Hematopoietic multipotent progenitor cell treated with erythropoietin and hydrocortisone succinate and interleukin-3 and kit ligand, for 17 days (in vitro differentiated cells): Measurements from ENCODE around the gene LY6G6F.

Experiments used
- DNase-seq: peaks from one replicate; pipeline ENCODE4 v3.0.0-alpha.2; 2015; ENCODE audit warnings: low spot score

The LY6G6F gene, protein sequence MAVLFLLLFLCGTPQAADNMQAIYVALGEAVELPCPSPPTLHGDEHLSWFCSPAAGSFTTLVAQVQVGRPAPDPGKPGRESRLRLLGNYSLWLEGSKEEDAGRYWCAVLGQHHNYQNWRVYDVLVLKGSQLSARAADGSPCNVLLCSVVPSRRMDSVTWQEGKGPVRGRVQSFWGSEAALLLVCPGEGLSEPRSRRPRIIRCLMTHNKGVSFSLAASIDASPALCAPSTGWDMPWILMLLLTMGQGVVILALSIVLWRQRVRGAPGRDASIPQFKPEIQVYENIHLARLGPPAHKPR

DNA sequence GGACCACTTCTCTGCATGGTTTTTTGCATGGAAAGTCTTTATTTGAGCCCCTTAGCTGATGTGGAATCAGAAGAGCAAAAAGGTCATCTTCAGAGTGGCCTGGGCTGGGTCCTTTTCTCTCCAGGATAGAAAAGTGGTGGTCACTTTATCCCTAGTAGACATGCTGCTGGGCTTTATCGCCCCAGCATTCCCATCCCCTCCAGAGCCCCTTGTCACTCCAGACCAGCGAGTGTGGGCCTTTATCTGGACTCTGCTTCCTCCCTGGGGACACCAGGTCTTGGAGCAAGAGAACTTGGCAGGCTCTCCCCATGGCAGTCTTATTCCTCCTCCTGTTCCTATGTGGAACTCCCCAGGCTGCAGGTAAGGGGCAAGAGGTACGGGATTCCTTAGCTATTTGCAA, at the start of gene LY6G6F:
LY6G6F (plus strand) TSS at position 268 of the 400 bp plus-strand sequence; CDS start at position 309, 41 bp downstream.
- DNase-seq, result no peak

DNA sequence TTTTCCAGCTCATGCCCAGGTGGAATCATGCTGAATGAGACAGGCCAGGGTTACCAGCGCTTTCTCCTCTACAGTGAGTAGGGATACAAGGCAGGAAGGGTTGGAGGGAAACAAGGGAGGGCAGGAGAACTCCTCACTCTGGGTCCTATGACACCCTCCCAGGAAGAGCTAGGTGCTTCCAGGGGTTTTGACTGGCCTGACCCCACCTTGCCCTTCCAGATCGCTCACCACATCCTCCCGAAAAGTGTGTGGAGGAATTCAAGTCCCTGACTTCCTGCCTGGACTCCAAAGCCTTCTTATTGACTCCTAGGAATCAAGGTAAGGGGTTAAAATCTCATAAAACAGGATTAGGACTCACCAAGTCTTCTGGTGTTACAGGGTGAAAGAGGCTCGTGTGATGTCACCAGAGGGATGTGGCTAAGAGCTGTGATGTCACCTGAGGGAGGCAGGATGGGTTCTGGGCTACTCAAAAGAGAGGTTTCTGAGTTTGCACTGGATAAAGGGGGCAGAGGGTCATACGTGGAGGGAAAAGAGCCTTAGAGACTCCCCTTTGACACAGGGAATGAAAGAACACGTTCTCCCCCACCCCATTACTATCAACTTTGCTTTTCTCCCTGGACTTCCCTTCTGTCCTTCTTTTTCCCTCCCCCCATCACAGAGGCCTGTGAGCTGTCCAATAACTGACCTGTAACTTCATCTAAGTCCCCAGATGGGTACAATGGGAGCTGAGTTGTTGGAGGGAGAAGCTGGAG, 49.1 kb upstream of the LY6G6F start:
- no peak for DNase-seq

DNA sequence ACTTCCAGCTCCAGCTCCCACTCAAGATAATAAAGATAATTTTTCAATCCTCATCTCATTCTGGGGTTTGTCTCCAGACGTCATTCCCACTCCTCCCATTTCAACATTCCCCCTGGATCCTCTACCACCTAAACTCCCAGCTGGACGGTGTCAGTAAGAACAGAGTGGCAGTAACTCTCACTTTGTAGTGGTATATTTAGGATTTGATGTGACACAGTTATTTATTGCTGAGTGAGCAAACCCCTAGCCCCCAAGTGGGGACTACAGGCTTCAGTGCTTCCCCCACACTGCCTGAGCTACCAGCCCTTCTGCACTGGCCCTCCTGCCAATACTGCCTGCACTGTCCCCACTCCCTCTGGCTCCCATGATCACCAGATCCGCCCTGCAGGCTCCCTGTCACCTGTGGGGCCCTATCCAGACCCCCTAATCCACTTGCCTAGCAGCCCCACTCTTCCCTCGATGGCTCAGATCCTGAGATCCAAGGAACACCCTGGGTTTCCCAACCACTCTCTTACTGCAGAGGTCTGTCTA, 48.4 kb upstream of the LY6G6F start:
- no peak for DNase-seq

DNA sequence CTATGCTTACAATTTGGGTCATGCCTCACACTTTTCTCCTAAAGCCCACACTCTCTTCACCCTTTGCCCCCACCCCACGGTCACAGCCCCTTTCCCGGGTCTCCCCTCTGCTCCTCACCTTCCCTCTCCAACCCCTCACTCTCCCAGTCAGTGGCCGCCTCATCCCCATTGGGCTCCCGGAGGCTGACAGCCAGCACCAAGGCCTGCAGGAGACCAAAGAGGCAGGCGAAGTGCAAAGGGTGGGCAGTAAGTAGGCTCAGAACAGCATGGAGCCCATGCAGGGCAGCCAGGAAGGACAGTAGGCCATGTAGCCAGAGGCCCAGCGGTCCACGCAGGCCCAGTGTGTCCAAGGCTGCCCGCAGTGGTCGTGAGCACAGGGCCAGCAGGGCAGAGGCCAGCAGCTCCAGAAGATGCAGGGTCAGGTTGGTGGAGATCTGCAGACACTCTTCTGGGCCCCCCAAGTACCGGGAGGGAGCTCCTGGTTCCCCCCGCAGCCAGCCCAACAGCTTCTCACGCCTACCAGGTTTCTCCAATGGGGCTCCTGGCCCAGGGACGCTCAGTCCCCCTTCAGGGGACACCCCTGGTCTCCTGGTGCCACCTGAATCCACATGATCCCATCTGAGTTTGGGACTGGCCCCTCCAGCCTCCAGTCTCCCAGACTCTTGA, 47.5 kb upstream of the LY6G6F start:
- DNase-seq, result no peak

DNA sequence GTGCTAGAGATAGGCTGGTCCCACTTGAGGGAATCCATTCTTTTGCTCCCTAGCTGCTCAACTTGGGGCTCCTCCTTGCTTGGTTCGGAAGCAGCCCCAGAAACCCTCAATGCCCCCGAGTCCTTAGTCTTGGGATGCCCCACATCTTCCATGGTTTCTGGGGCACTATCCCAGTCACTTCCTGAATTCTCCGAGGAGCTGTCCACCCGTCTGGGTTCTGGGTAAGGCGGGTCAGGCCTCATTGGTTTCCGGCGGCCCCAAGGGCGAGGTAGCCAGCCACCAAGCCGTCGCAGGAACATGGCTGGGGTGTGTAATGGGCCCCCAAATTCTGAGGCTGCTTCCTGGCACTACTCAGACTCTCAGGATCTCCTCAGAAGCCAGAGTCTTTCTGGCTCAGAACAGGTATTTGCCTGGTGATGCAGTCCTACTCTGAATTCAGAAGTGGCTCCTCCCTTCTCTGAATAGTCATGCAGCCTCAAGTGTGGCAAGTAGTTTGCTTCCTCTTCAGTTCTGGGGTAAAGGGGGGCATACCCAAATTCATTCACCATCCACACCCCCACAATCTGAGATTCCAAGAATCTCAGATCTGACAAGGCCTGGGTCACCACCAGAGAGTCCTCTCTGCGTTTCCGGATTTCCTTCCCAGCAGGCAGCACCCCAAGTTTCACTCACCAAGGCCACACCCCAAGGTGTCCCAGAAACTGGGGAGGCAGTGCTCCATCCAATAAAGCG, 46.9 kb upstream of the LY6G6F start:
- peak; percentile 53 for DNase-seq

DNA sequence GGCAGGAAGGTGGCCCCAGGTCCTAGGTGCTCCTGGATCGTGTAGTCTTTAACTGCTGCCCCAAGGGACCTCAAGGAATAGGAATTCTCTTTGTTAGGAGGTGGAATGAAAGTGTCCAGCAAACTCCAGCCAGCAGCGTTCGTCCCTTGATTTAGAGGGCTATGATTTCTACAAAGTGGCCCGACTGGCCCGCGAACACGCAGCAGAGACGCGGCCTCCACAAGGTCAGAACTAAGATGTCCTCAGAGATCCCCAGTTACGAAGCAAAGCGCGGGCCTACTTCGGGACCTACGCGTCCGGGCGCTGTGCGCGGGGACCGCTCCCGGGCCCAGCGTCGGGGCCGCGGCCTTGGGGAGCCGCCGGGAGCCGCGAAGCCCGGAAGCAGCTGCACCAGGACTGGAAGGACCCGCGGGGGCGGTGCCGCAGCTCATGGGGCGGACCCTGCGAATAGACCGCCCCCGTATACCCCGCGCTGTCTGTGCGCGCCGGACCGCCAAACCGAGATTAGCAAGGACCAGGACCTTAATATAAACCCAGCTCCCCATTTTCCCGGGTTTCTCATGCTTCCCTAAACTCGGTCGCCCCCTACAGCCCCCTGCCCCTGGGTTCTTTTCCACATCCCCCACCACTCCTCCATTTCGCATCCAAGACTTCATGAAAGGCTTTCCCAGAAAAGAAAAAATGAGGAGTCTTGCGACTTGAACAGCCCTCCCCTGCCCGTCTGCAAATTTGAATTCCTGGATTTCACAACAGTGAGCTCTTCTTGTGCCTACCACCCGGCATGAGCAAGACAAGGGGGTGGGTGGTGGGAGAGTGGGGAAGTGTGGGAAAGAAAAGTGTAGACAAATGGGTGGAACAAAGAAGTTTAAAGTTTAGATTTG, 46.0 kb upstream of the LY6G6F start, which contains the start of gene C6orf47:
C6orf47 (minus strand) TSS at position 398 of the 881 bp plus-strand sequence. CDS start 831 bp downstream, outside the sequence.
- peak; percentile 73 for DNase-seq

DNA sequence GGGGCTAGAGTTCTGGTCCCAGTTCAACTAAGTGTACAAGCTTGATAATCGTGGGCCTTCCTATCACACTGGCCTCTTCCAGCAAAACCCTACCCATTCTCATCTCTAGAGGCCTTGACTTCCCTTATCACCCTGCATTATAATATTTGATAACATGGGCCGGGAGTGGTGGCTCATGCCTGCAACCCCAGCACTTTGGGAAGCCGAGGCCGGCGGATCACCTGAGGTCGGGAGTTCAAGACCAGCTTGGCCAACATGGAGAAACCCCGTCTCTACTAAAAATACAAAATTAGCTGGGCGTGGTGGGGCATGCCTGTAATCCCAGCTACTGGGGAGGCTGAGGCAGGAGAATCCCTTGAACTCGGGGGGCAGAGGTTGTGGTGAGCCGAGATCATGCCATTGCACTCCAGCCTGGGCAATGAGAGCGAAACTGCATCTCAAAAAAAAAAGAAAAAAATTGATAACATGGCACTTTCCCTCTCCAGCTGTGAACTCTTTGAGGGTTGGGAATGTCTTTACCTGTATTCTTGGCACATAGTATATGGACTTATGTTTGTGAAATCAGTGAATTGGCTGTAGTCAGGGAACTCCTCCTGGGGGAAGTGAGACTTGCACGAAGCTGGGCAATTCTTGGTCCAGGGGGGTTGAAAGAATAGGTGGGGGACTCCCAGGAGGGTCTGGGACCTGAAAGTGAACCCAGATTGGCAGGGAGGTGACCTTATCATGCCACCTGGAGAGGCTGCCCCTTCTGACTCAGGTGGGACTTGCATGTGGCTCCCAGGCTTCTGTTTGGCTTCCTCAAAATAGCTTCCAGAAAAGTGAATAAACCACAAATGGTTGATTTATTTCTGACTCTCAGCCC, 45.2 kb upstream of the LY6G6F start:
- no peak for DNase-seq

DNA sequence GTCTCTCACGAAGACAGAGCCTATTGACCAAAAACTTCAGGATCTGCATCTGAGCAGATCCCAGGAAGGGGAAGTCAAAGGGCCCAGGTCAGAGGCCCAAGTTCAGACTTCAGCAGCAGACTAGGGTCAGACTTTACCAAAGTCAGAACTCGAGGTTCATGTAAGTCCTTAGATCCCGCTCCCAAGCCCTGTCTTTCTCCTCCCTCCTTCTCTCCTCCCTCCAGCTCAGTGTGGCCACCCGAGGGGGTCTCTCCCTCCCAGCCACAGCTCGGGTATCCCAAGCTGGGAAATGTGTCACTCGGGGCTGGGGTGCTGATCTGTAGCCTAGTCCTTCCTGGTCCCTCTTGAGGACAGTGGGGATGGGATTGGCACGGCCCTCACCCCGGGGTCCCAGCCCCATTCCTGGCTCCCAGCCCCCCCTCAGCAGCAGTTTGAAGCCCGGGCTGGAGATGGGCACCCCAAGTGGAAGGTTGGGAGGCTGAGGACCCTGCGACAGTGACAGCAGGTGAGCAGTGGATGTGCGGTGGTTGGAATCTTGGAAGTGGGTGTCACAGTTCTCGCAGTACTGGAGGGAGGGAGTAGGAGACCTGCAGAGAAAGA, 44.4 kb upstream of the LY6G6F start:
- DNase-seq, result no peak

DNA sequence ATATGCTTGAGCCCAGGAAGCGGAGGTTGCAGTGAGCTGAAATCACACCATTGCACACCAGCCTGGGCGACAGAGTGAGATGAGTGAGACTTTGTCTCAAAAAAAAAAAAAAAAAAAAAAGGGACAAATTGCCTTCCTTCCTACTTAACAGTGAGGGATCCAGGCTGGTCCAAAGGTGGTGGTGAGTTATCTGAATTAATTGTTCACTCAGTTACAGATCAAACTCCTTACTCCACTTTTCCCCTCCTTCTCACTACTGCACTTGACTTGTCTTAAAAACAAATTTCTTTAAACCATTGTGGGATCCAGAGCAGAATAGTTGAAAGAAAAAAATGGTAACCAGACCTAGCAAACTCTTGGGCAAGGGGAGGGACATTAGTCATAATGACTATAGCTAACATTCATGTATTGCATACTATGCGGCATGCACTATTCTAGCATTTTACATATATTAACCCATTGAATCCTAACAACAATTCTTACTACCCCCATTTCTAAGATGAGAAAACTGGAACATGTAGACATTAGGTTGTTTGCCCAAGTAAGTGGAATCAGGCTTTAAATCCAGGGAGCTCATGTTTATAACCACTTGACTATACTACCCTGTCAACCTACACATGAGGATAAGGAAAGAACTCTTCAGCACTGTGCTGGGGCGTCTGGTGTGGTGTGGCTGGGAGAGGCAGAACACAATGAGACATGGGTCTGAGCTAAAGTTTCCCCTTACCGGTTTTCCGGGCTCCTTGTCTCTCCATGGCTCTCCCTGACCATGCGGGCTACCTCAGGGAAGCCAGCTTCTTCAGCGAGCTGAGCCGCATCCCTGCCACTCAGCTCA, 43.3 kb upstream of the LY6G6F start:
- DNase-seq, result peak; percentile 21

DNA sequence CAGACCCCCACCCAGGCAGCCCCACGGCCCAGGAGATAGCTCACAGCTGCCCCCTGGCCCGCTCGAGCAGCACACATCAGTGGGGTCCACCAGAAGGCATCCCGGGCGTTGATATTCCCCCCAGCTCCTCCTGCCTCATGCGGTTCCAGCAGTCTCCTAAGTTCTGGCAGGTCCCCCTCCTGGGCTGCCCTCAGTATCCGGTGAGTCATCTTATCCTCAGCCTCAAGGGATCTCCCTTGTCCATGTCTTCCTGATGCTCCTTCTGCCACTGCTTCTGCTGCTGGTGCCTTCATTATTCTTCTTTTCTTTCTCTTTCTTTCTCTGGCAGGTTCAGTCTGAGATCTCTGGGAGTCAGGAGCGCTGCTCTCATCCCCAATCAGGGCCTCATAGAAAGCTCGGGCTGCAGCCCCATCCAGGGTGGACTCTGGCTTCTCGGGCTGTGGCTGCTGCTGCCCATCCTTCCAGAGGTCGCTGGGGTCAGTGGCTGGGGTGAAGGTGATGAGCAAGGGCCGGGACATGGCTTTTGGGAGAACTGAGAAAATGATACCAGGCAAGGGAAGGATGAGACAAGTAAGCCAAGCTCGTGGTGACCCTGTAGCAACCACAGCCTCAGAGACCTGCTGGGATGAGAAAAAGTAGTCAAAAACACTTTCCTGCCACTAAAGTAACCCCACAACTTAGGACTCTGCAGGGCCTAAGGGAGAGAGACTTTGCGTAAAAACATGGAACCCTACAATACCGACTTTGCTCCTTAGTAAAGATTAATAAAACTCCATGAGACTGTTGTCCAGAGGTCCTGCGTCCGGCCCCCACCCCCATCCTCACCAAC, 42.5 kb upstream of the LY6G6F start:
- DNase-seq, result peak; percentile 48

DNA sequence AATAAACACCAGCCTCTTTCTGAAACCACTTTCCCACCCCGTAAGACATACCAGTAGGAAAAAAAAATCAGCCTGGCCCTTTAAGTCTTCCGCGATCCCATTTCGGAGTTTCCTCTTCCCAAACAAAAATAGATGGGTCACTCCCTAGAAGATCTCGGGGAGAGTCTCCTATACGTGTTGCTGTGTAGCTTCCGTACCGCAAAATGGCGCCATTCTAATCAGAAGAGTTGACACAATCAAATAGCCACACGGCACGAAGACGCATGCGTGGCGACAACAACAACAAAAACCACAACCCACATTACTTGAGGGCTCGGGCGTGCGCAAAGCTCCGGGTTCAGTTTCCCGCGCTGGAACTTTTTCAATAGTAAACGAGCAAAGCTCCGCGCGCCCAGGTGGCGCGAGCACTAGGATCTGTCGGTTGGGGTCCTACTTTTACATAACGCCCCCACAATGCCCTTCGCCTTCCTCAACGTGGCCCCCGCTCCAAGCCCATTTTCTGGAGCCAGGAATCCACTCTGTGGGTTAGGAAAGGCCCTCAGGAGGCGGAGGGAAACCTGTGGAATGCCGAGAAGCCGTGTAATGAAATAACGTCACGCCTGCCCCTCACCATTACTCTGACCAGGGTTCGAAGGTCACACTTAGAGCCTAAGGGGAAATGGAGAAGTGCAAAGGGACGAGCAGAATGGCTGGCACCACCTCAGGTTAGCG, 41.7 kb upstream of the LY6G6F start, which contains the start of gene GPANK1:
GPANK1 (minus strand) TSS at position 208 of the 711 bp plus-strand sequence. CDS start 519 bp downstream, outside the sequence.
- peak; percentile 89 for DNase-seq

DNA sequence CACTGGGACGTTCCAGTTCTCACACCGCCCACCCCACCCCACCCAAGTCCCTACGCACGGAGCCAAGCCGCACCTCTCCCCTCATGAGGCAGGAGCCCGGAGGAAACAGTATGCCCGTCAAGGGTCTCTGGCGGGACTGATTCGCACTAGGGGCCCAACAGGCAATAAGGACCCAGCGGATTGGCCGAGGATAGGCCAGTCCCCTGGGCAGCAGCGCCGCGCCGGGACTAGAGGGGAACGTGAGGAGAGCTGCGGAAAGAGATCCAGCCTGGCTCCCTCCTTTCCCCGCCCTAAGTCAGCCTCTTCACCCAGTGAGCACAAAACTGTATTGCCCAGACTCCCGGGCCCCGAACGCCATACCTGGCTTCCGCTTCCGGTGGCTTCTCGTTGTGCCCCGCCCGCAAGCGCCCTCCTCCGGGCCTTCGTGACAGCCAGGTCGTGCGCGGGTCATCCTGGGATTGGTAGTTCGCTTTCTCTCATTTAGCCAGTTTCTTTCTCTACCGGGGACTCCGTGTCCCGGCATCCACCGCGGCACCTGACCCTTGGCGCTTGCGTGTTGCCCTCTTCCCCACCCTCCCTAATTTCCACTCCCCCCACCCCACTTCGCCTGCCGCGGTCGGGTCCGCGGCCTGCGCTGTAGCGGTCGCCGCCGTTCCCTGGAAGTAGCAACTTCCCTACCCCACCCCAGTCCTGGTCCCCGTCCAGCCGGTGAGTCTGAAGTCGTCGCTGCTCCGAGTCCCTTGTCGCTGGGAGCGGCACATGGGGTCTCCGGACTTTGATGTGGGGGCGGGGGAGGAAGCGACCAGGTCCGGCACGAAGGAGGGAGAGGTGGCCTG, 40.9 kb upstream of the LY6G6F start, which contains the start of gene CSNK2B:
CSNK2B (plus strand) TSS at position 580 of the 836 bp plus-strand sequence. CDS start 752 bp downstream, outside the sequence.
- DNase-seq, result peak; percentile 97

DNA sequence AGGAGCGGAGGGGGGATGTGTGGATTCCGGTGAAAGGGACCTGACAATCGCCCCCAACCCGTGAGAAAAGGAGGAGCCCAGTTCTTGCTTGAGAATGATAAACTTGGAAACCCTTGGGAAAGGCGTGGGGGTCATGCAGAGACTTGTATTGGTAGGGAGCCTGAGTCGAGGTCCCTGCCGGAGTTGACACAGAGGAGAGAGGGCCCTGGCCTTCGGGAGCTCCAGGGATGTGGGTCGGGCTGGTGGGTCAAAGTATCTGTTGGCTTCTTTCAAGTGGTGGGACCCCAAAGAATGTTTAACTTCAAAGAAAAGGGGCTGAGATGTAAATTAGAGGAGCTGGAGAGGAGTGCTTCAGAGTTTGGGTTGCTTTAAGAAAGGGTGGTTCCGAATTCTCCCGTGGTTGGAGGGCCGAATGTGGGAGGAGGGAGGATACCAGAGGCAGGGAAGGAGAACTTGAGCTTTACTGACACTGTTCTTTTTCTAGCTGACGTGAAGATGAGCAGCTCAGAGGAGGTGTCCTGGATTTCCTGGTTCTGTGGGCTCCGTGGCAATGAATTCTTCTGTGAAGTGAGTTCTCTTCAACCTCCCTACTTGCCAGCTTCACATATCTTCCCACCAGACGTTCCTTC, 40.2 kb upstream of the LY6G6F start:
- DNase-seq, result peak; percentile 35

DNA sequence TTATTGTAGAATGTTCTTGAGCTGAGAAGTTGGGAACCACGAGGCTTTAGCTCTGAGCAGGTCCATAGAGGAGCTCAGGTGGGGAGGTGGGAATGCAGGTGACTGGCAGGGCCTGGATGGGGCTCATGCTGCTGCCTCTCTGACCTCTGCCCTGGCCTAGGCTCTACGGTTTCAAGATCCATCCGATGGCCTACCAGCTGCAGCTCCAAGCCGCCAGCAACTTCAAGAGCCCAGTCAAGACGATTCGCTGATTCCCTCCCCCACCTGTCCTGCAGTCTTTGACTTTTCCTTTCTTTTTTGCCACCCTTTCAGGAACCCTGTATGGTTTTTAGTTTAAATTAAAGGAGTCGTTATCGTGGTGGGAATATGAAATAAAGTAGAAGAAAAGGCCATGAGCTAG, 37.0 kb upstream of the LY6G6F start, which contains the start of gene LY6G5B:
LY6G5B (plus strand) TSS at position 301 of the 400 bp plus-strand sequence. CDS start 975 bp downstream, outside the sequence.
- DNase-seq, result no peak

DNA sequence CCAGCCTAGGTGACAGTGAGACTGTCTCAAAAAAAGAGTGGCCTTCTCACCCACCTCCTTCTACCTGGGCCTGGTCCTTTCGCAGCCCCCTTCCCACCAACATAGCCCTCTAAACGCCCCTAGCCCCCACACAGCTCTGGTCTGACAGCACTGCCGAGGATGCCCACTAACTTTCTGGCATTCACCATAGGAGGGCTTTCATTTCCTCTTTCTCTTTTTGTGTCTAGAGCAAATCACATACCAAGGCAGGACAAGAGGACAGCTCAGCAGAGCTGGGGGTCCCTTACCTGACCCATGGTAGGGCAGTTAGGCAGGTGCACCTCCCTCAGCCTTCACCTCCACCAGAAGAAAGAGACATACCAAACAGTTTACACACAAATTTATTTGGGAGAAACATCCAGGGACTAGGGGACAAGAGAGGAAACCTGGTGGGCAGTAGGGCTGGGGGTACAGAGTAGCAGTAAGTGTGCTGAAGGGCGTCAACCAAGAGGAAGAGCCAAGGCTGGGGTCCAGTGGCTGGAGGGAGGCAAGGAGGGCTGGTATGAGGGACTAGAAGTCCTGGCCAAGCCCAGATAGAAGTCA, 30.3 kb upstream of the LY6G6F start:
- no peak for DNase-seq
